Gastroesophageal sphincter (tissue), 3 donors: ENCODE measurements around the gene CLDN20.

ENCODE experiments used
- POLR2AphosphoS5 ChIP-seq: sonication (generic); formaldehyde crosslinking; IDR thresholded peaks from one replicate; pipeline ENCODE4 v1.6.1; 2017; ENCODE audit warnings: antibody characterized with exemption
- TF ChIP-seq, protein P1 (sequence below), 4 experiments: fragments of 200-600 bp in 2 of 4; fragments of 450-650 bp in 2 of 4; sonication (generic) in 1 of 4; IDR thresholded peaks; one replicate each; pipeline ENCODE4 v1.5.1; 2017 to 2019; ENCODE audit warnings: antibody characterized with exemption in 4 of 4, mild to moderate bottlenecking in 2 of 4, moderate library complexity in 2 of 4

DNA sequence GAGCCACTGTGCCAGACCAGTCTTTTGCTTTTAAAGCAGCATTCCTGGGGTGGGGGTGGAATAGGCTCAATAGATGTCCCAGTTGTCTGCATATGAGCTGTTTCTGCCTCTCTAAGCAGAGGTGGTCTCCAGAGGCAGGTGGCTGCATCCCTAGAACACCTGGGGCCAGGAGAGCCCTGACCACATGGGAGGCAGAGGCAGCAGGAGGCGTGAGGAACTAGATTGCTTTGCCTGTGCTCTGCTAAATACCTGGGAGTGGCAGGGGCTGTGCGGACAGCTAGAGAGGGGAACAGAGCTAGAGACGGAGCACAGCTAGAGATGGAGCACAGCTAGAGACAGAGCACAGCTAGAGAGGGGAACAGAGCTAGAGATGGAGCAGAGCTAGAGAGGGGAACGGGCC is 29.1 kb upstream of the CLDN20 start:
- no peak for TF ChIP-seq POLR2AphosphoS5
- TF ChIP-seq, protein P1, sequence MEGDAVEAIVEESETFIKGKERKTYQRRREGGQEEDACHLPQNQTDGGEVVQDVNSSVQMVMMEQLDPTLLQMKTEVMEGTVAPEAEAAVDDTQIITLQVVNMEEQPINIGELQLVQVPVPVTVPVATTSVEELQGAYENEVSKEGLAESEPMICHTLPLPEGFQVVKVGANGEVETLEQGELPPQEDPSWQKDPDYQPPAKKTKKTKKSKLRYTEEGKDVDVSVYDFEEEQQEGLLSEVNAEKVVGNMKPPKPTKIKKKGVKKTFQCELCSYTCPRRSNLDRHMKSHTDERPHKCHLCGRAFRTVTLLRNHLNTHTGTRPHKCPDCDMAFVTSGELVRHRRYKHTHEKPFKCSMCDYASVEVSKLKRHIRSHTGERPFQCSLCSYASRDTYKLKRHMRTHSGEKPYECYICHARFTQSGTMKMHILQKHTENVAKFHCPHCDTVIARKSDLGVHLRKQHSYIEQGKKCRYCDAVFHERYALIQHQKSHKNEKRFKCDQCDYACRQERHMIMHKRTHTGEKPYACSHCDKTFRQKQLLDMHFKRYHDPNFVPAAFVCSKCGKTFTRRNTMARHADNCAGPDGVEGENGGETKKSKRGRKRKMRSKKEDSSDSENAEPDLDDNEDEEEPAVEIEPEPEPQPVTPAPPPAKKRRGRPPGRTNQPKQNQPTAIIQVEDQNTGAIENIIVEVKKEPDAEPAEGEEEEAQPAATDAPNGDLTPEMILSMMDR (IDR thresholded peaks at IDR 0.05): no peak
